GM10266 (cell line): ENCODE results near the gene MACC1.
"Not testable (repeated sequence)": the region's sequence is repeated elsewhere in the genome, so short reads cannot be mapped to it uniquely, and the experiment has no call there.

Experiments
- DNase-seq: peaks from one replicate; pipeline ENCODE4 v3.0.0; 2012; ENCODE audit errors: extremely low spot score
- TF ChIP-seq, protein P1 (sequence below): IDR thresholded peaks from 2 replicates; pipeline ENCODE4 v1.5.1; 2012; ENCODE audit warnings: mild to moderate bottlenecking, low read depth; ENCODE audit not compliant: control insufficient read depth, insufficient read depth; ENCODE audit errors: missing control alignments

The MACC1 gene

DNA sequence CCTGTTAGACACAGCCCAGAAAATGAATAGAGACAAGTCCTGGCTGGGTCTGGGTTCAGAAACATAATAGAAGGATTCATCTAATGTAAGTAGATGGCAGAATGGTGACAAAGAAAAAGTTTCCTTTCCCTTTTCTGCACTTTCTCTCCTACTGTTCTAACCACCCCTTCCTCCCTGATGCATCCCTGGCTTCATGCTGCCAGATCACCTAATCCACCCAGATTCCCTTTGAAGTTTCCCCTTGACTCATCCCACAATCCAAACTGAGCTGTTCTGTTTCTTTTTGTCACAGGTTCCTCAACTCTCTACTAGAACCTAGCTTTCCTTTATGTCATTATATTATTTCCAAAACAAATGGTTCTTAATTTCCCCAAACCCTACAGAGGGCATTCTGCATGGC lies 1.1 kb upstream of the MACC1 start:
- no peak for DNase-seq
- TF ChIP-seq, protein P1, sequence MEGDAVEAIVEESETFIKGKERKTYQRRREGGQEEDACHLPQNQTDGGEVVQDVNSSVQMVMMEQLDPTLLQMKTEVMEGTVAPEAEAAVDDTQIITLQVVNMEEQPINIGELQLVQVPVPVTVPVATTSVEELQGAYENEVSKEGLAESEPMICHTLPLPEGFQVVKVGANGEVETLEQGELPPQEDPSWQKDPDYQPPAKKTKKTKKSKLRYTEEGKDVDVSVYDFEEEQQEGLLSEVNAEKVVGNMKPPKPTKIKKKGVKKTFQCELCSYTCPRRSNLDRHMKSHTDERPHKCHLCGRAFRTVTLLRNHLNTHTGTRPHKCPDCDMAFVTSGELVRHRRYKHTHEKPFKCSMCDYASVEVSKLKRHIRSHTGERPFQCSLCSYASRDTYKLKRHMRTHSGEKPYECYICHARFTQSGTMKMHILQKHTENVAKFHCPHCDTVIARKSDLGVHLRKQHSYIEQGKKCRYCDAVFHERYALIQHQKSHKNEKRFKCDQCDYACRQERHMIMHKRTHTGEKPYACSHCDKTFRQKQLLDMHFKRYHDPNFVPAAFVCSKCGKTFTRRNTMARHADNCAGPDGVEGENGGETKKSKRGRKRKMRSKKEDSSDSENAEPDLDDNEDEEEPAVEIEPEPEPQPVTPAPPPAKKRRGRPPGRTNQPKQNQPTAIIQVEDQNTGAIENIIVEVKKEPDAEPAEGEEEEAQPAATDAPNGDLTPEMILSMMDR, result no peak

DNA sequence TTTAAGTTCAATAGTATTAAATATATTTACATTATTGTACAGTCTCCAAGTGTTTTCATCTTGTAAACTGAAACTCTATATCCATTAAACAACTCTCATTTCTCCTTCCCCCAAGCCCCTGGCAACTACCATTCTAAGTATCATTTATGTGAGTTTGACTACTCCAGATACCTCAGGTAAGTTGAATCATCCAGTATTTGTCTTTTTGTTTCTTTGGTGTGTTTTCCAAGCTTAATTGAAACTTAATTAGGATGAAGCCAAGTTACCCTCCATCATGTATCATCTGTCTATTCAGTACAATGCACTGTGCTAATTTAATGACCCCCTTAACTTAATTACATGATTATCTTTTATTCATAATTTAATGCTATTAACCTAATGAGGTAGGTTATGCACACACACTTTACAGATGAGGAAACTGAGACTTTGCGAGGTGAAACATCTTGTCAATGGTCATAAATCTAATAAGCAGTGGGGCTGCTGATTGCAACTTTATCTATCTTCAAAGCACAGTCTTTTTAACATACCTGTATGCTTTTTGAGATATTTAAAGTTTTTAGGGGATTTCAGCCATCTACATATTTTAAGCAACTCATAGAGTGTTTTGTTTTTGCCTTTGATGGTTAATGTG lies 663 bp downstream of the MACC1 start:
- TF ChIP-seq, protein P1, result no peak

DNA sequence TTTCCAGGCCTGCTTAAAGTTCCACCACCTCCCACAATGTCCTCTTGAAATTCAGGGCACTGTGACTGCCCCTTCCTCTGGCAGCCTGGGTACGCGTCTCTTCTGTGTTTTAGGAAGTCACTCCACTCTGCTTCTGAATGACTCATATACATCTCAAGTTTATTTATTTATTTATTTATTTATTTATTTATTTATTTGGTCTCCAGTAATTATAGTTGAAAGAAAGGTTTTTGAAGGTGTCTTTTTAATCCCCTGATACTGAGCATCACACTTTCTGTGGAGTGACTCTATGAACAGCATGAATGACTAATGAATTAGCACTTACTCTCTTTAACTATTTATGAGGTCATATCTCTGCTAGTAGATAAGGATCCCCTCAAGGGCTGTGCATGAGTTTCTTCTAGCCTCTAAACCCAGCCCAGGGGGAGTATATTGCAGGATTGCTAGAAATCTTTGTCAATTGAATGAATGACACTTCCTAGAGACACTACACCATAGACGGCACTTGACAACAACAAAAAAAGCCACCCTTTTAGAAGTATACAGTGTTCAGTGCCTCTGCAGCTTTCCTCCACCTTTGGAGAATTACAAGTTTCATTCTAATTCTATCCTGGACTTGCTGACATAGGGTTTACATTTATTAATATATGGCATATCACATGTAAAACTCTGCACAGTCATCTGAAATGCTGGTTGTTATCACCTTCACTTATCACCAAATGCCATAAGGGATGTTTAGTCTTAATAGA lies 2.1 kb downstream of the MACC1 start:
- no peak for DNase-seq
- TF ChIP-seq, protein P1, result no peak

More for the DNA sequence above, 663 bp downstream of the MACC1 start:
- no peak for DNase-seq

DNA sequence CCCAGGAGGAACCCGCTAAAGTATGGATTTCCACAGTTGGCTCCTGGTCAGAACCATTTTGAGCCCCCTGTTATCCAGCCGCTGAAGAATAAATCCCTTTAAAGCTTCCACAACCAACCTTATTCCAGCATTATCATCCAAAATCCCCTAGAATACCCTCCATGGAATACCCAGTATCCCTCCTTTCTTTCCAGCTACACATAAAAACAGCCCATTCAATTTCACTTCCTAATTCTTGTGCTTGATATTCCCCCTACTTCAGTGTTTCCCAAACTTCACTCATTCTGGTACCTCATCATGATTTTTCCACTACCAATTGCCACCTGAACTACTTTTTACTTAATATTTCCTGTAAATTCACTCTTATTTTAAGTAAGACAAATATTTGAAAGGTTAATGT lies 3.1 kb downstream of the MACC1 start:
- TF ChIP-seq, protein P1, result no peak
- no peak for DNase-seq

DNA sequence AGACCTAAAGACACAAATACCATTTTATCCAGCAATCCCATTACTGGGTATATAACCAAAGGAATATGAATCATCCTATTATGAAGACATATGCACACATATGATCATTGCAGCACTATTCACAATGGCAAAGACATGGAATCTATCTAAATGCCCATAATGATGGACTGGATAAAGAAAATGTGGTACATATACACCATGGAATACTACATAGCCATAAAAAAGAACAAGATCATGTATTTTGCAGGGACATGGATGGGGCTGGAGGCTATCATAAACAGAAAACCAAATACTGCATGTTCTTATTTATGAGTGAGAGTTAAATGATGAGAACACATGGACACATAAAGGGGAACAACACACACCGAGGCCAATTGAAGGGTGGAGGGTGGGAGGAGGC lies 3.8 kb downstream of the MACC1 start:
- no peak for DNase-seq
- TF ChIP-seq, protein P1, result no peak

DNA sequence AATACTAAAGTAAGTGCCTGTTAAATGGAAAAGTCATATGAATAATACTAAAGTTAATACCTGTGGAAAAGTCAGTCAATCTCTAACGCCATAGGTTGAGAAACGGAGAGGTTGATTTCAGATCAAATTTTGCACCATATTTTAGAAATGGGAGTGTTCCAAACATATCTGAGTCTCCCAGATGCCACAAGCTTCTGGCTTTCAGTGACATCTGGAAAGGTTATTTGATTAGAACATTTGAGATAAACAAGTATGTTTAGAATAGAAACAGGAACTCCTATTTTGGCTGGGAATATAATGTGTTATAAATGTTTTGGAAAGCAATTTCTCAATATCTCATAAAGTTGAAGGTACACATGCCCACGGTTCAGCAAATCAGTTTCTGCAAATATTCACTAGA lies 5.8 kb downstream of the MACC1 start:
- TF ChIP-seq, protein P1, result no peak
- no peak for DNase-seq

DNA sequence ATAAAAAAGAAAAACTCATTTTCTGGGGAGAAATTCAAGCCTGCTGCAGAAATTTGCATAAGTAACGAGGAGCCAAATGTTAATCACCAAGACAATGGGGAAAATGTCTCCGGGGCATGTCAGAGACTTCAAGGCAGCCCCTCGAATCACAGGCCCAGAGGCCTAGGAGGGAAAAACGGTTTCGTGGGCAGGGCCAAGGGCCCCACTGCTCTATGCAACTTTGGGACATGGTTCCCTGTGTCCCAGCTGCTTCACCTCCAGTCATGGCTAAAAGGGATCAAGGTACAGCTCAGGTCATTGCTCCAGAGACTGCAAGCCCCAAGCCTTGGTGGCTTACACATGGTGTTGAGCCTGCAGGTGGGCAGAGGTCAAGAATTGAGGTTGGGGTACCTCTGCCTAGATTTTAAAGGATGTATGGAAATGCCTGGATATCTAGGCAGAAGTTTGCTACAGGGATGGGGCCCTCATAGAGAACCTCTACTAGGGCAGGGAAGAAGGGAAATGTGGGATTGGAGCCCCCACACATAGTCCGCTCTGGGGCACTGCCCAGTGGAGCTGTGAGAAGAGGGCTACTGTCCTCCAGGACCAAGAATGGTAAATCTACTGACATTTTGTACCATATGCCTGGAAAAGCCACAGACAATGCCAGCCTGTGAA lies 8.4 kb downstream of the MACC1 start:
- DNase-seq, result no peak
- TF ChIP-seq, protein P1, result no peak

DNA sequence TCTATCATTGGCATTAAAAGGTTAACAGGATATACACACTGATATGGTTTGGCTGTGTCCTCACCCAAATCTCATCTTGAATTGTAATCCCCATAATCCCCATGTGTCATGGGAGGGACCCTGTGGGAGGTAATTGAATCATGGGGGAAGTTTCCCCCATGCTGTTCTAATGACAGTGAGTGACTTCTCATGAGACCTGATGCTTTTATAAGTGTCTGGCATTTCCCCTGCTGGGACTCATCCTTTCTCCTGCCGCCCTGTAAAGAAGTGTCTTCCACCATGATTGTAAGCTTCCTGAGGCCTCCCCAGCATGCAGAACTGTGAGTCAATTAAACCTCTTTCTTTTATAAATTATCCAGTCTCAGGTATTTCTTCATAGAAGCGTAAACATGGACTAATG lies 9.4 kb downstream of the MACC1 start:
- DNase-seq, result not testable (repeated sequence)
